Pancreas (tissue), 10 donors: ENCODE data around the gene DLG2. TPM values are rescaled to one million over a fixed set of nuclear protein-coding genes. Genes with fewer than 3 reads are reported as not detected.

Experiments
- ATAC-seq, 4 donors: fragments of 200-7000 bp; cut with Tn5 transposase; one replicate each; pipeline versions ENCODE4 v1.8.0 to v1.9.1; 2020; ENCODE audit warnings: mild to moderate bottlenecking in 4 of 4, moderate library complexity in 4 of 4
- DNase-seq, 6 donors: peaks; one replicate each; pipeline ENCODE4 v3.0.0-alpha.2; 2020
- FAIRE-seq: peaks from 2 replicates; lab custom pipeline; 2012; peaks lifted over from hg19 to GRCh38; lab: Jason Lieb, UNC
- H3K27ac ChIP-seq, 4 donors: fragments of 200-600 bp; sonication (generic); 1 replicate in 3 of 4; 2 replicates in 1 of 4; pipeline versions ENCODE4 v1.5.0 to v1.8.0; 2020
- H3K27me3 ChIP-seq, 4 donors: fragments of 200-600 bp; one replicate each; pipeline ENCODE4 v1.8.0; 2021
- H3K36me3 ChIP-seq, 3 donors: fragments of 200-600 bp; sonication (generic) in 1 of 3; one replicate each; pipeline versions ENCODE4 v1.5.0 to v1.8.0; 2020 to 2021
- H3K4me1 ChIP-seq, 3 donors: fragments of 200-600 bp; one replicate each; pipeline ENCODE4 v1.8.0; 2021
- H3K4me3 ChIP-seq, 4 donors: fragments of 200-600 bp; sonication (generic) in 2 of 4; one replicate each; pipeline versions ENCODE4 v1.5.0 to v1.8.0; 2020 to 2021
- H3K9me3 ChIP-seq, 4 donors: fragments of 200-600 bp; one replicate each; pipeline ENCODE4 v1.8.0; 2021
- CTCF ChIP-seq, 4 donors: fragments of 200-600 bp; sonication (generic) in 3 of 4; IDR thresholded peaks; one replicate each; pipeline versions ENCODE4 v1.5.0 to v1.8.0; 2021; ENCODE audit warnings: antibody characterized with exemption in 4 of 4
- WGBS, 2 donors: extraction: QIAGEN DNeasy Blood & Tissue Kit; methylation state at CpG; one replicate each; pipeline ENCODE4 v1.1.7; 2013; 5-methylcytosine and 5-hydroxymethylcytosine counted together
- intact Hi-C, 3 donors: fragments of 100-400 bp; cut with DNase I; formaldehyde crosslinking; loops; one replicate each; pipeline versions ENCODE4 v1.11.1 to v1.14.2; 2022
- polyA plus RNA-seq, 2 donors: library from polyadenylated mRNA; stranded (reverse); fragments of 200-250 nt; gene quantifications; one replicate each; pipeline ENCODE4 v1.2.3, GENCODE V29; 2013
- total RNA-seq, 6 donors: library from RNA; stranded (reverse); fragmentation: NEBNext Ultra II Directional in 4 of 6; extraction: Animal tissue kit (Norgen Biotek cat#: 25700) in 4 of 6; gene quantifications; one replicate each; pipeline versions ENCODE4 v1.2.1 to v1.2.4, GENCODE V29; 2021 to 2023
- donor health status: healthy with polysubstance abuse.
- donor health status: DM: no; HTN: no; CAD: no; lungs with moderate emphysema.
- donor health status: DM: no; HTN: no; CAD: no.
- donor health status: control.
- donor health status: control.
- donor health status: Bipolar disorder and iron deficiency.
- donor health status: DM: yes; HTN: yes; CAD: no.
- donor health status: DM: no; HTN: no; CAD: no.
- donor health status: DM: no; HTN: no; CAD: no.
- donor health status: DM: yes; HTN: yes; CAD: no.

Gene DLG2
- total and polyA plus RNA-seq, 8 donors: 1.2 to 5.4 (median 3.6) TPM

DNA sequence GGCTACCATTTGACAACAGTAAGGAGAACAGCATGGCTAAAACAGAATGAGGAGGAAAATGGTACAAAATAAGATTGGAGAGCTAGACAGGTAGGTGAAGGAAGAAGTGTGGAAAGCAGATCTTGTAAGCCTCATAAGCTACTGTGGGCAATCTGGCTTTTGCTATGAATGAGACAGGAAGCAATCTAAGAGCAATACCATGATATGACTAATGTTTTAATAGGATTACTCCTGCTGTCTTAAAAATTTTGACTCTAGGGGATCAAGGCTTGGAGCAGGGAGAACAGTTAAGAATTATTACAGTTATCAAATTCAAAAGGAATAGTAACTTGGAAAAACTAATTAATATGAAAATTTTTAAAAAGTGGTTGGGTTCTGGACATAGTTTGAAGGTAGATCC, 1174.9 kb downstream of the DLG2 start:
- intact Hi-C loops: no loop called here
- TF ChIP-seq CTCF (IDR thresholded peaks at IDR 0.05): no peak
- H3K27me3 ChIP-seq: no peaks in the 10 kb centered on the region
- FAIRE-seq (no peak), DNase-seq (no peak), ATAC-seq (no peak)
- no peak overlapping the region for H3K27ac ChIP-seq
- H3K9me3 ChIP-seq: no peaks in the 10 kb centered on the region
- H3K4me1 ChIP-seq: no peaks in the 10 kb centered on the region
- H3K36me3 ChIP-seq: no peaks in the 10 kb centered on the region
- no peak overlapping the region for H3K4me3 ChIP-seq

DNA sequence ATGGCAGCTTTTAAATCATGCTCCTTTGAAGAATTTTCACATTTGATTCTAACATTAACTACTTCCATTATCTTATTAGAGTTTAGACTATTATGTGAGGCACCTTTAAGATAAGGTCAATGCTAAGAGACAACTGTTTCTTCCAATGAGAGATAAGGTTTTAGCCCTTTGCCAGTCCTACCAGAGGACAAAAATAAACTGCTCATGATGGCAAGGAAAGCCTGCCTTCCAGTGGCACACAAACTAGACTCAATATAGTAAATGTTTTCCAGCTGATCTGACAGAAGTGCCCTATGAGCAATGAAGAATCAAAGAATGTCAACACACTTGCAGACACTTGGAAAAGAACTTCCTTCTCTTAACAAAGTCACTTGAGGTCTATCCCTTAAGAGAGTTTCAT, 1188.6 kb downstream of the DLG2 start:
- Histone ChIP-seq H3K27ac (no peak overlapping the region), H3K4me1 (peaks cover 0 to 4% (median 0%) of the 10 kb centered on the region in 3 donors), H3K4me3 (no peak overlapping the region), H3K9me3 (no peaks in the 10 kb centered on the region), H3K27me3 (no peaks in the 10 kb centered on the region), H3K36me3 (no peaks in the 10 kb centered on the region)
- no peak for ATAC-seq
- no peak for TF ChIP-seq CTCF (IDR thresholded peaks at IDR 0.05)
- DNase-seq: no peak
- intact Hi-C loops: no loop called here
- no peak for FAIRE-seq

GRCh38 chr11:84437071-84437980, 1189.8 kb downstream of the DLG2 start:
- intact Hi-C loops: no loop called here
- peak; percentile 67 to 85 (median 76) for DNase-seq
- H3K4me1 ChIP-seq: peaks cover 0 to 4% (median 0%) of the 10 kb centered on the region in 3 donors
- TF ChIP-seq CTCF (IDR thresholded peaks at IDR 0.05): peak in 1 of 4 donors; percentile 23
- no peak overlapping the region for H3K27ac ChIP-seq
- ATAC-seq: peak; percentile 97 to 99 (median 98)
- no peaks in the 10 kb centered on the region for H3K36me3 ChIP-seq
- 1% methylated on average over 21 of the region's 21 CpGs for WGBS, 2 donors
- H3K9me3 ChIP-seq: no peaks in the 10 kb centered on the region
- peak overlapping the region in 2 of 4 donors; percentile 25 to 34 for H3K4me3 ChIP-seq
- H3K27me3 ChIP-seq: no peaks in the 10 kb centered on the region
- no peak for FAIRE-seq

- TF ChIP-seq CTCF (IDR thresholded peaks at IDR 0.05): no peak
- FAIRE-seq: no peak
- no peaks in the 10 kb centered on the region for H3K4me1 ChIP-seq
- peak in 2 of 4 donors; percentile 48 to 66 for ATAC-seq
- WGBS, 2 donors: 73 to 77% methylated on average over 2 of the region's 2 CpGs
- H3K36me3 ChIP-seq: no peaks in the 10 kb centered on the region
- no peak overlapping the region for H3K4me3 ChIP-seq
- no peak overlapping the region for H3K27ac ChIP-seq
- peak in 1 of 6 donors; percentile 15 for DNase-seq
- no peaks in the 10 kb centered on the region for H3K27me3 ChIP-seq
- intact Hi-C loops: no loop called here
- no peaks in the 10 kb centered on the region for H3K9me3 ChIP-seq
Observed at GRCh38 chr11:84430661-84431060, 1196.5 kb downstream of the DLG2 start.

DNA sequence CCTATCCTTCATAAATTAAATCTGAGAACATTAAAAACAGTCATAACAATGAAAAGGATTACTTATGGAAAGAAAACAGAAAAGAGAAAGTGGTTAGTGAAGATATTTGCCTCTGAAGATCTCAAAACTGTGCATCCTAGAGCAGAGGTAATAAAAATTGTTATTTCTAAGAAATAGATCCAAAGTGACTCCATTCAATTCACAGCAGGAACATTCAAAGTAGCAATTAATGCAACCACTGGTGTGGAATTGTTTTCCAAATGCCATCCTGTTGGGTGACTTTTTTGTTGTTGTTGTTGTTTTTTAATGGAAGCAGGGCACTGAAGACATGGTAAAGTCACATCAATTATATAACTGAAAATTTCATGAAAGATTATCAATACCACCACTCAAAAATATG, 1201.5 kb downstream of the DLG2 start:
- no peak overlapping the region for H3K4me3 ChIP-seq
- H3K27ac ChIP-seq: no peak overlapping the region
- no peaks in the 10 kb centered on the region for H3K36me3 ChIP-seq
- no peaks in the 10 kb centered on the region for H3K27me3 ChIP-seq
- no peak for DNase-seq
- H3K4me1 ChIP-seq: no peaks in the 10 kb centered on the region
- intact Hi-C loops: no loop called here
- H3K9me3 ChIP-seq: no peaks in the 10 kb centered on the region
- no peak for FAIRE-seq
- no peak for ATAC-seq
- no peak for TF ChIP-seq CTCF (IDR thresholded peaks at IDR 0.05)
